Measurements from ENCODE around the gene BABAM2. TPM values are rescaled to one million over a fixed set of nuclear protein-coding genes. Genes with fewer than 3 reads are reported as not detected.

The BABAM2 gene
- total RNA-seq, 1 donor from 2014 or later, result 33.9 TPM

DNA sequence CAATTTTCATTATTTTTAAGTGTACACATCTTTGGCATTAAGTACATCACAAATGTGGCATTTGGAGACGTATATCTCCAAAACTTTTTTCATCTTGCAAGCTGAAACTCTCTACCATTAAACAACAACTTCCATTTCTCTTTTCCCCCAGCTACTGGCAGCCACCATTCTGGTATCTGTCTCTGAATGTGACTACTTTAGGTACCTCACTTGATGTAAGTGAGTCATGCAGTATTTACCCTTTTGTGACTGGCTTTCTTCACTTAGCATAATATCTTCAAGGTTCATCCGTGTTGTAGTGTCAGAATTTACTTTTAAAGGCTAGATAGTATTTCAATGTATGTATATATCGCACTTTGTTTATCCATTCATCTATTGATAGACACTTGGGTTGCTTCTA is 17.0 kb downstream of the BABAM2 start:
- peaks cover 26% of the 10 kb centered on the region for H3K4me1 Mint-ChIP-seq (ENCODE audit: low read depth)
- DNase-seq (ENCODE audit: low spot score), result no peak
- no peak overlapping the region for H3K4me3 Mint-ChIP-seq (ENCODE audit: unreplicated experiment)
- H3K9me3 Mint-ChIP-seq (ENCODE audit: low read depth), result no peaks in the 10 kb centered on the region
- H3K27ac Mint-ChIP-seq (ENCODE audit: unreplicated experiment), result no peak overlapping the region
- H3K27me3 Mint-ChIP-seq (ENCODE audit: low read depth), result no peaks in the 10 kb centered on the region
- H3K36me3 Mint-ChIP-seq (ENCODE audit: low read depth), result peaks cover 5% of the 10 kb centered on the region
- no peak for TF ChIP-seq CTCF (IDR thresholded peaks at IDR 0.05)

DNA sequence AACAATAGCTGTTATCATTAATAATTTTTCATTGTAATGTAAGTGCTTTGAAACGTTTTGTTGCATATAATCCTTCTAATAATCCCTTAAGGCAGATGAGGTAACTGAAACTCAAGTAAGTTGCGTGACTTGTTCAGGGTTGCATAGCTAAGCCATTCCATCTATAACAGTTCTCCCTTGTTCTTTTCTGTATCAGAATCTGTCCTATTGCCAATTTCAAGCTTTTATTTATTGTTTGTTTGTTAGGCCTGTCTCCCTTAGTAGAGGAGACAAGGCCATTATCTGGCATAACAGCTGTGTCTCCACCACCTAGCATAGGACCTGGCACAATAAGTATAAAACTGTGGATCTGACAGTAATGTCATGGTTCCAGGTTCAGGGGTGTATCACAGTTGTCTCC is 19.4 kb downstream of the BABAM2 start:
- no peak overlapping the region for H3K4me3 Mint-ChIP-seq (ENCODE audit: unreplicated experiment)
- DNase-seq (ENCODE audit: low spot score), result no peak
- H3K4me1 Mint-ChIP-seq (ENCODE audit: low read depth), result peaks cover 8% of the 10 kb centered on the region
- H3K9me3 Mint-ChIP-seq (ENCODE audit: low read depth), result no peaks in the 10 kb centered on the region
- no peaks in the 10 kb centered on the region for H3K27me3 Mint-ChIP-seq (ENCODE audit: low read depth)
- TF ChIP-seq CTCF (IDR thresholded peaks at IDR 0.05), result no peak
- no peak overlapping the region for H3K27ac Mint-ChIP-seq (ENCODE audit: unreplicated experiment)
- H3K36me3 Mint-ChIP-seq (ENCODE audit: low read depth), result peaks cover 5% of the 10 kb centered on the region

- Mint-ChIP-seq H3K27ac (ENCODE audit: unreplicated experiment) (no peak overlapping the region), H3K36me3 (ENCODE audit: low read depth) (peaks cover 2% of the 10 kb centered on the region), H3K4me3 (ENCODE audit: unreplicated experiment) (no peak overlapping the region), H3K9me3 (ENCODE audit: low read depth) (no peaks in the 10 kb centered on the region), H3K27me3 (ENCODE audit: low read depth) (no peaks in the 10 kb centered on the region), H3K4me1 (ENCODE audit: low read depth) (peaks cover 5% of the 10 kb centered on the region)
- no peak for TF ChIP-seq CTCF (IDR thresholded peaks at IDR 0.05)
- no peak for DNase-seq (ENCODE audit: low spot score)
Observed at GRCh38 chr2:27911458-27912210, 21.1 kb downstream of the BABAM2 start.

DNA sequence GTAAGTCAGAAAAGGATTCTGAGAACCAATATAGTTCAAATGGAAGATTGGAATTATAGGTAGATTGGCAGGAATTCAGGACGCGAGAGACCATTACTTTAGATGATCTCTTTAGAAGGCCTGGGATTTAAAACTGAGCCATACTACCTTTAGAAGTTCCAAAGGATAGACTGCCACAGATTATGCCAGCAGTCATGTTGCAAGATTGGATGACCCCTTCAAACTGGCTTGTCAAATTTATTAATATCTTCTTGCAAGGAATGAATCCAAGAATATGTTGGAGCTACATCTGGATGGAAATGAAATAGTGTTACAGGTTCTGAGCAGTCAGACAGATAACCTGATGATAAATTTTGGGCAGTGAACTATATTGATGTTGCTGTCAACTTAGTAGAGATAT is 22.0 kb downstream of the BABAM2 start:
- Mint-ChIP-seq H3K4me1 (ENCODE audit: low read depth) (peaks cover 5% of the 10 kb centered on the region), H3K4me3 (ENCODE audit: unreplicated experiment) (no peak overlapping the region), H3K36me3 (ENCODE audit: low read depth) (peaks cover 2% of the 10 kb centered on the region), H3K27ac (ENCODE audit: unreplicated experiment) (no peak overlapping the region), H3K27me3 (ENCODE audit: low read depth) (no peaks in the 10 kb centered on the region), H3K9me3 (ENCODE audit: low read depth) (no peaks in the 10 kb centered on the region)
- TF ChIP-seq CTCF (IDR thresholded peaks at IDR 0.05), result no peak
- no peak for DNase-seq (ENCODE audit: low spot score)

DNA sequence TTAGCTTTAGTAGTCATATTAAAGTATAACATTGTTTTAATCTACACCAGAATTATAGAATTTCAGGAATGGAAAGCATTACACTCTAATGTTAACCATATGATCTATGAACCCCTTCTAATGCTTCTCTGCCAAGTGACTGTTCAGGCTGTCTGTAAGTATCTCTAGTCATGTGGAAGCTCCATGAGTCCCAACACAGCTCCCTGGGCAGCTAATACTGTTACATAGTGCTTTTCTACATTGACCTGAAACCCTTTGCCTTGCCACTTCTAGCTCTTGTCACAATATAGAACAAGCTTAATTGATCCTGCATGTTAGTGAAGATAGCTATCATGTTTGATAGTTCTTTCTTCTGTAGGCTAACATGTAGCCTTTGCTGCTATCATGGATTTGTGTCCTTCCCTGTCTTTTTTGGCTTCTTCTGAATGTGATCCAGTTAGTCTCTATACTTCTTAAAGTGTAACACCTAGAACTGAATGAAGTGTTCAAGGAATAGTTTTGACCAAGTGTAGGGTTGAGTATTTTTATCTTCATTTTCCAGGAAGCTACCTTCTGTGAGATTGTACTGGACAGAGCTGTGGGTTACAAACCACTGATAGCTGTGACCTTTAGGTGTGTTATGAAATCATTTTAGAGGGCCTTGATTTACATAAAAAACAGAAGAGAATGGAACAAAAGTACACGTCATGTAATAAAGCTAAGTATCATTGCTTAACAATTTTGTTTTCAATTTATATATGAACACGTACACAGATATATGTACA is 23.7 kb downstream of the BABAM2 start:
- Mint-ChIP-seq H3K36me3 (ENCODE audit: low read depth) (no peaks in the 10 kb centered on the region), H3K9me3 (ENCODE audit: low read depth) (no peaks in the 10 kb centered on the region), H3K4me1 (ENCODE audit: low read depth) (peaks cover 5% of the 10 kb centered on the region), H3K27me3 (ENCODE audit: low read depth) (no peaks in the 10 kb centered on the region), H3K4me3 (ENCODE audit: unreplicated experiment) (no peak overlapping the region), H3K27ac (ENCODE audit: unreplicated experiment) (no peak overlapping the region)
- no peak for TF ChIP-seq CTCF (IDR thresholded peaks at IDR 0.05)
- DNase-seq (ENCODE audit: low spot score), result no peak
